OCI-LY1 (cell line): Measurements from ENCODE around the gene IFNA6.

Source experiments
- H2AFZ ChIP-seq: fragments of 200-600 bp; sonication (generic), shearing (Covaris generic); 2 replicates; pipeline ENCODE4 v1.6.0; 2014; ENCODE audit warnings: antibody characterized with exemption, mild to moderate bottlenecking, low read length
- H3F3A ChIP-seq: fragments of 200-600 bp; sonication (generic), shearing (Covaris generic); 2 replicates; pipeline ENCODE4 v1.6.0; 2014; ENCODE audit warnings: mild to moderate bottlenecking, antibody characterized with exemption, low read length, moderate library complexity; ENCODE audit not compliant: insufficient read depth
- H3K27ac ChIP-seq: fragments of 200-600 bp; sonication (generic); 2 replicates; pipeline ENCODE4 v1.5.1; 2014; ENCODE audit warnings: low read length, mixed run types, mild to moderate bottlenecking, low read depth; ENCODE audit not compliant: poor library complexity, severe bottlenecking
- H3K27me3 ChIP-seq: fragments of 200-600 bp; sonication (generic); 2 replicates; pipeline ENCODE4 v1.6.0; 2014; ENCODE audit warnings: antibody characterized with exemption, mild to moderate bottlenecking, low read length, moderate library complexity; ENCODE audit not compliant: insufficient read depth
- H3K36me3 ChIP-seq: fragments of 200-600 bp; sonication (generic); 2 replicates; pipeline ENCODE4 v1.6.1; 2014; ENCODE audit warnings: mild to moderate bottlenecking, antibody characterized with exemption, low read length, moderate library complexity, mixed read lengths; ENCODE audit not compliant: insufficient read depth
- H3K4me1 ChIP-seq: fragments of 200-600 bp; sonication (generic); 2 replicates; pipeline ENCODE4 v1.5.1; 2014; ENCODE audit warnings: mild to moderate bottlenecking, low read length, moderate library complexity; ENCODE audit not compliant: insufficient read depth, severe bottlenecking
- H3K4me2 ChIP-seq: fragments of 200-600 bp; sonication (generic), shearing (Covaris generic); 2 replicates; pipeline ENCODE4 v1.6.1; 2014; ENCODE audit warnings: low read length
- H3K4me3 ChIP-seq: fragments of 200-600 bp; sonication (generic); 2 replicates; pipeline ENCODE4 v1.5.1; 2014; ENCODE audit warnings: low read length, low read depth, mild to moderate bottlenecking, mixed read lengths; ENCODE audit not compliant: poor library complexity, severe bottlenecking
- H3K79me2 ChIP-seq: fragments of 200-600 bp; shearing (Covaris generic); 2 replicates; pipeline ENCODE4 v1.6.1; 2016; ENCODE audit warnings: mixed run types, low read length, mixed read lengths; ENCODE audit not compliant: insufficient read depth
- H3K9ac ChIP-seq: fragments of 200-600 bp; sonication (generic), shearing (Covaris generic); 2 replicates; pipeline ENCODE4 v1.6.1; 2014; ENCODE audit warnings: mild to moderate bottlenecking, low read length, mixed read lengths
- H3K9me2 ChIP-seq: fragments of 200-600 bp; sonication (generic), shearing (Covaris generic); 2 replicates; pipeline ENCODE4 v1.6.1; 2014; ENCODE audit warnings: low read depth, mild to moderate bottlenecking, low read length, mixed read lengths
- H3K9me3 ChIP-seq: fragments of 200-600 bp; shearing (Covaris generic); 2 replicates; pipeline ENCODE4 v1.6.1; 2014; ENCODE audit warnings: low read length, mixed read lengths
- H4K20me1 ChIP-seq: fragments of 200-600 bp; sonication (generic), shearing (Covaris generic); 2 replicates; pipeline ENCODE4 v1.6.0; 2016; ENCODE audit warnings: mild to moderate bottlenecking, low read length; ENCODE audit not compliant: insufficient read depth
- EZH2 ChIP-seq: fragments of 200-600 bp; sonication (generic), shearing (Covaris generic); IDR thresholded peaks from 2 replicates; pipeline ENCODE4 v1.8.0; 2017; ENCODE audit warnings: borderline replicate concordance, mixed run types, mild to moderate bottlenecking, antibody characterized with exemption, low read length, moderate library complexity, mixed read lengths
- TF ChIP-seq, protein P1 (sequence below): fragments of 200-600 bp; sonication (generic), shearing (Covaris generic); IDR thresholded peaks from 2 replicates; pipeline ENCODE4 v1.5.1; 2017; ENCODE audit warnings: mild to moderate bottlenecking, antibody characterized with exemption, low read length, moderate library complexity, mixed read lengths

Gene IFNA6

DNA sequence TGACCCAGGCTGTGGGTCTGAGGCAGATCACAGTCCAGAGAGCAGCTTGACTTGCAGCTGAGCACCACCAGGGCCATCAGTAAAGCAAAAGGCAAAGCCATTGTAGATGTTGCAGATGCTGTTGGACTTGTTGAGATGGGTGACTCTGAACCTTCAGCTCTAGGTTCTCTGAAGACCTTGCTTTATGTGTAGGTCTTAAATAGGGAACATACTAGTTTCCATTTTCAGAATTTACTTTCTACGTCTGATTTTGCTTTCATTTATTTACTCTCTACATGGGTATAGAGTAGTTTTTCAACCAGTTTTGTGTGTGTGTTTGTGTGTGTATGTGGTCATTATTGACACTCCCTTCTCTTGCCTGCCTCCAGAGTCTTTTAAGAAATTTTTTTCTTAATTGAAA, at the start of gene IFNA6:
Gene IFNA6, minus strand, starts transcription at position 101 of the 400 bp plus-strand sequence. Its CDS starts 0 bp downstream, at position 101.
- H3K4me3 ChIP-seq, result no peak within 1 kb of the TSS
- H3F3A ChIP-seq, result no peaks in the 10 kb centered on the region
- no peaks in the 10 kb centered on the region for H3K79me2 ChIP-seq
- no peaks in the 10 kb centered on the region for H3K9me3 ChIP-seq
- H3K4me1 ChIP-seq, result no peaks in the 10 kb centered on the region
- H3K36me3 ChIP-seq, result no peaks in the 10 kb centered on the region
- H3K27me3 ChIP-seq, result no peaks in the 10 kb centered on the region; the same call in 1 of the 2 replicates
- no peak for TF ChIP-seq EZH2
- TF ChIP-seq, protein P1, sequence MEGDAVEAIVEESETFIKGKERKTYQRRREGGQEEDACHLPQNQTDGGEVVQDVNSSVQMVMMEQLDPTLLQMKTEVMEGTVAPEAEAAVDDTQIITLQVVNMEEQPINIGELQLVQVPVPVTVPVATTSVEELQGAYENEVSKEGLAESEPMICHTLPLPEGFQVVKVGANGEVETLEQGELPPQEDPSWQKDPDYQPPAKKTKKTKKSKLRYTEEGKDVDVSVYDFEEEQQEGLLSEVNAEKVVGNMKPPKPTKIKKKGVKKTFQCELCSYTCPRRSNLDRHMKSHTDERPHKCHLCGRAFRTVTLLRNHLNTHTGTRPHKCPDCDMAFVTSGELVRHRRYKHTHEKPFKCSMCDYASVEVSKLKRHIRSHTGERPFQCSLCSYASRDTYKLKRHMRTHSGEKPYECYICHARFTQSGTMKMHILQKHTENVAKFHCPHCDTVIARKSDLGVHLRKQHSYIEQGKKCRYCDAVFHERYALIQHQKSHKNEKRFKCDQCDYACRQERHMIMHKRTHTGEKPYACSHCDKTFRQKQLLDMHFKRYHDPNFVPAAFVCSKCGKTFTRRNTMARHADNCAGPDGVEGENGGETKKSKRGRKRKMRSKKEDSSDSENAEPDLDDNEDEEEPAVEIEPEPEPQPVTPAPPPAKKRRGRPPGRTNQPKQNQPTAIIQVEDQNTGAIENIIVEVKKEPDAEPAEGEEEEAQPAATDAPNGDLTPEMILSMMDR, result no peak
- H3K4me2 ChIP-seq, result no peak within 1 kb of the TSS
- no peak within 1 kb of the TSS for H3K9ac ChIP-seq
- H3K9me2 ChIP-seq, result no peaks in the 10 kb centered on the region
- no peak within 1 kb of the TSS for H2AFZ ChIP-seq
- no peak within 1 kb of the TSS for H3K27ac ChIP-seq
- H4K20me1 ChIP-seq, result no peaks in the 10 kb centered on the region

DNA sequence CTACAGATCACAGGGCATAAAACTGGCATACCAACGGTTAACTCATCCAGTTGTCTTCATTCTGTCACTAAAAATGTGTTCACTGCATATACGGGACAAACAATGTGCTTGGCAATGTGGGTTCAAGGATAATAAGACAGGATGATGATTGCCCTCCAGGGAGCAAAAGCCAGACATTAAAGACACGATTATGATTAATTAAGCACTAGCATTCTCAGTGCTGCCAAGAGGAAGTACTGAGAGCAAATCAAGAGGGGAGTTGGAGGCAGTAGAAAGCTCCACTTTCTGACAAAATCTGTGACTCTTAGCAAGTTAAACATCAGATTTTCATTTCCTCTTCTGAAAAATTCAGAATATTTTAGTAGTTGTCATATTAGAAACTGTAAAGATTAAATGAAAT, 49.3 kb upstream of the IFNA6 start:
- no peaks in the 10 kb centered on the region for H3K9me2 ChIP-seq
- TF ChIP-seq, protein P1, result no peak
- no peak for TF ChIP-seq EZH2
- H3K27me3 ChIP-seq, result no peaks in the 10 kb centered on the region
- no peak overlapping the region for H2AFZ ChIP-seq
- H3K27ac ChIP-seq, result no peak overlapping the region
- no peak overlapping the region for H3K4me3 ChIP-seq
- no peaks in the 10 kb centered on the region for H3K36me3 ChIP-seq
- H3K4me1 ChIP-seq, result no peaks in the 10 kb centered on the region
- H3F3A ChIP-seq, result no peaks in the 10 kb centered on the region
- H4K20me1 ChIP-seq, result no peaks in the 10 kb centered on the region
- no peaks in the 10 kb centered on the region for H3K9me3 ChIP-seq
- no peak overlapping the region for H3K9ac ChIP-seq
- H3K4me2 ChIP-seq, result no peak overlapping the region
- H3K79me2 ChIP-seq, result no peaks in the 10 kb centered on the region

DNA sequence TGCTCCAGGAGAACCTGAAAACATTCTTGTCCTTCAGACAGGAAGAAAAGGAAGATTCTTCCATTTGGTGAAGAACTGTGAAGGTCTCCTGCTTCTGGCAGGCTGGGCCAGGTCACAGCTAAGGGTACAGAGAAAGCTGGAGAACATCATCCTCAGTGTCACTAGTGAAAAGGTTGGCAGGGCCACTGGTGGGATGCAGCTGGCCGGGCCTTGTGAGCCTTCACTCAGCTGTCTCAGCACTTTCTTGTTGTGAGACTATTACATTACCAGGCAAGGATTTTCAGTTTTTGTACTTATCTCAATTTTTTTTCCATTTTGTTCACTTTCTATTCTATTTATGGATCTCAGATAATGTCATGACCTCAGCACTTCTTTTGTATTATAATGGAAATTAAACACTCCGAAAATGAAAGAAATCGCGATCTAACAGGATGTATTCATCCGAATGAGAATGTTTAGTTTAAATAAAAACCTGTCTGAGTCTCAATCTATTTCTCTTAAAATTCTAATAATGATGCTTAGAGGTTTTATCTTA, 48.3 kb upstream of the IFNA6 start:
- no peak overlapping the region for H2AFZ ChIP-seq
- no peaks in the 10 kb centered on the region for H3K9me3 ChIP-seq
- no peaks in the 10 kb centered on the region for H3F3A ChIP-seq
- no peak for TF ChIP-seq EZH2
- TF ChIP-seq, protein P1, result no peak
- no peak overlapping the region for H3K4me3 ChIP-seq
- H3K27ac ChIP-seq, result no peak overlapping the region
- H3K36me3 ChIP-seq, result no peaks in the 10 kb centered on the region
- H4K20me1 ChIP-seq, result no peaks in the 10 kb centered on the region
- no peaks in the 10 kb centered on the region for H3K27me3 ChIP-seq
- H3K9me2 ChIP-seq, result no peaks in the 10 kb centered on the region
- H3K9ac ChIP-seq, result no peak overlapping the region
- no peak overlapping the region for H3K4me2 ChIP-seq
- H3K79me2 ChIP-seq, result no peaks in the 10 kb centered on the region
- no peaks in the 10 kb centered on the region for H3K4me1 ChIP-seq
